Neural crest cell (in vitro differentiated cells): Measurements from ENCODE around the gene FOXF1. TPM values are rescaled to one million over a fixed set of nuclear protein-coding genes. Genes with fewer than 3 reads are reported as not detected.

Source experiments
- DNase-seq: peaks from one replicate; pipeline ENCODE4 v3.0.0; 2021; ENCODE audit warnings: low read depth, mixed read lengths, low spot score
- H3K27ac Mint-ChIP-seq: one replicate; pipeline ENCODE4 v1.8.0; 2021; ENCODE audit warnings: mild to moderate bottlenecking, mixed read lengths; ENCODE audit not compliant: unreplicated experiment
- H3K27me3 Mint-ChIP-seq: 2 replicates; pipeline ENCODE4 v1.8.0; 2021; ENCODE audit warnings: low read depth, mild to moderate bottlenecking, mixed read lengths
- H3K36me3 Mint-ChIP-seq: 2 replicates; pipeline ENCODE4 v1.8.0; 2021; ENCODE audit warnings: low read depth, mild to moderate bottlenecking, mixed read lengths
- H3K4me1 Mint-ChIP-seq: 2 replicates; pipeline ENCODE4 v1.8.0; 2021; ENCODE audit warnings: mixed read lengths
- H3K4me3 Mint-ChIP-seq: one replicate; pipeline ENCODE4 v1.8.0; 2021; ENCODE audit warnings: mild to moderate bottlenecking, mixed read lengths
- H3K9me3 Mint-ChIP-seq: 2 replicates; pipeline ENCODE4 v1.8.0; 2021; ENCODE audit warnings: mixed read lengths
- total RNA-seq: library from RNA; stranded (reverse); gene quantifications from 2 replicates; pipeline ENCODE4 v1.2.1, GENCODE V29; 2021
- TF ChIP-seq, protein P1 (sequence below): fragments of 200-600 bp; sonication (generic); conservative IDR thresholded peaks from 2 replicates; pipeline ENCODE4 v1.5.0; 2021; ENCODE audit warnings: antibody characterized with exemption, mild to moderate bottlenecking

FOXF1 gene
- total RNA-seq, 1 donor from 2014 or later = not detected

DNA sequence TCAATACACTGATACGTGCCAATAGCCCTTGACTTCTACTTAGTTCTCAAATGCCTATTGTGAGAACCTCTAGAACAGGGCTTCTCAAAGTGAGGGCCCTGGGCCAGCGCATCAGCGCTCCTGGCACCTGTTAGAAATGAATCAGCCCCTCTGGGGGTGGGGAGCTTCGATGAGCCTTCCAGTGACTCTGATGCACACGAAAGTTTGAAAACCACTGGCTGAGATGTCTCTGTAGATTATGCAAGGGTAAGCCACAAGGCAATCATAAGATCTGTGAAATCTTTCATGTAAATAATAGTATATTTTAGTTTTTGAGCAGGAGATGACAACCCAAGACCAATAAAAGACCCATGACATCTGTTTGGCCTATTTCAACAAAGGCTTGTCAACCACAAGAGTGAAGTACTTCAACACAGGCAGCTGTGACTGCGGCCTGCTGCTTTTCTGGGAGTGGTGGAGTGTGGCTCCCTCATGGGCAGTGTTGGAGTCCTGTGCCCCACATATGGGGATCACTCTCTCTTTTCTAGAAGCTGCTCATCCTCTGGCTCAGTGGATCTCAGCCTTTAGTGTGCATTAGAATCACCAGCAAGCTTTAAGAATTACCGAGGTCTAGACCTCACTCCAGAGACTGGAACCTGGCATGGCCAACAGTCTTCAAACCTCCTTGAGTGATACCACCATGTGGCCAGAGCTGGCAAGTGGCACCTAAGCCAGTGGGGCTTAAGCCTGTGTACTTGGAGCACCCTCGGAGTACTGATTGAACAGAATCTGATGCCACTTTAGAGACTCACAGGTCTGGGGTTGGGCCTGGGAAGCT lies 39.0 kb downstream of the FOXF1 start:
- Mint-ChIP-seq H3K4me3 (no peak overlapping the region), H3K27me3 (no peaks in the 10 kb centered on the region), H3K27ac (no peak overlapping the region), H3K9me3 (no peaks in the 10 kb centered on the region), H3K4me1 (peaks cover 16% of the 10 kb centered on the region), H3K36me3 (peaks cover 3% of the 10 kb centered on the region)
- TF ChIP-seq, protein P1, sequence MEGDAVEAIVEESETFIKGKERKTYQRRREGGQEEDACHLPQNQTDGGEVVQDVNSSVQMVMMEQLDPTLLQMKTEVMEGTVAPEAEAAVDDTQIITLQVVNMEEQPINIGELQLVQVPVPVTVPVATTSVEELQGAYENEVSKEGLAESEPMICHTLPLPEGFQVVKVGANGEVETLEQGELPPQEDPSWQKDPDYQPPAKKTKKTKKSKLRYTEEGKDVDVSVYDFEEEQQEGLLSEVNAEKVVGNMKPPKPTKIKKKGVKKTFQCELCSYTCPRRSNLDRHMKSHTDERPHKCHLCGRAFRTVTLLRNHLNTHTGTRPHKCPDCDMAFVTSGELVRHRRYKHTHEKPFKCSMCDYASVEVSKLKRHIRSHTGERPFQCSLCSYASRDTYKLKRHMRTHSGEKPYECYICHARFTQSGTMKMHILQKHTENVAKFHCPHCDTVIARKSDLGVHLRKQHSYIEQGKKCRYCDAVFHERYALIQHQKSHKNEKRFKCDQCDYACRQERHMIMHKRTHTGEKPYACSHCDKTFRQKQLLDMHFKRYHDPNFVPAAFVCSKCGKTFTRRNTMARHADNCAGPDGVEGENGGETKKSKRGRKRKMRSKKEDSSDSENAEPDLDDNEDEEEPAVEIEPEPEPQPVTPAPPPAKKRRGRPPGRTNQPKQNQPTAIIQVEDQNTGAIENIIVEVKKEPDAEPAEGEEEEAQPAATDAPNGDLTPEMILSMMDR = no peak
- no peak for DNase-seq

DNA sequence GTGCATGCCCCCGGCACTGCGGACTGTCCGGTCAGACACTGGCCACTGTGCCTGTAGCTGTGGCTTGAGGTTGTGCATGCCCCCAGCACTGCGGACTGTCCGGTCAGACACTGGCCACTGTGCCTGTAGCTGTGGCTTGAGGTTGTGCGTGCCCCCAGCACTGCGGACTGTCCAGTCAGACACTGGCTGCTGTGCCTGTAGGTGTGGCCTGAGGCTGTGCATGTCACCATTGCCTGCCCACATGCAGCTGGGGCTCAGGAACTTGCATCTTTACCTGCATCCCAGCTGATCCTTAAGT lies 39.5 kb downstream of the FOXF1 start:
- TF ChIP-seq, protein P1 = no peak
- H3K9me3 Mint-ChIP-seq = no peaks in the 10 kb centered on the region
- H3K4me1 Mint-ChIP-seq = peaks cover 18% of the 10 kb centered on the region
- H3K4me3 Mint-ChIP-seq = no peak overlapping the region
- no peaks in the 10 kb centered on the region for H3K27me3 Mint-ChIP-seq
- H3K36me3 Mint-ChIP-seq = no peaks in the 10 kb centered on the region
- H3K27ac Mint-ChIP-seq = no peak overlapping the region
- no peak for DNase-seq

DNA sequence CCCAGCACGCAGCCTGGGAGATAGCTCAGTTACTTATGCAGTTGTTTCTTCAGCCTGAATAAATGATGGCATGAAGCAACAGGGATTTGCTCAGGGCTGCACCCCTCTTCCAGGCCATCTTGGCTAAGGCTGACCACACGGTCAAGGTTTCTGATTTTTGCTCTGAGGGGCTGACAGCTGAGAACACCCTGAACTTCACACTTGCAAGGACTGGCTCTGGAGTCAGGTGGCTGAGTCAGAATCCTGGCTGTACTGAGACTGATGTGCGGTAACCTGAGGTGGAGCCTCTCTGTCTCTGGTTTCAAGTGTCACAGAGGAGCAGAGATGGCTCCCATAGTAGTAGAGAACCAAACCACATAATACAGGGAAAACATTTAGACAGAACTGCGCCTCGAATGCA lies 40.0 kb downstream of the FOXF1 start:
- Mint-ChIP-seq H3K27ac (no peak overlapping the region), H3K9me3 (no peaks in the 10 kb centered on the region), H3K36me3 (no peaks in the 10 kb centered on the region), H3K4me3 (no peak overlapping the region), H3K4me1 (peaks cover 18% of the 10 kb centered on the region), H3K27me3 (no peaks in the 10 kb centered on the region)
- DNase-seq = no peak
- TF ChIP-seq, protein P1 = no peak

DNA sequence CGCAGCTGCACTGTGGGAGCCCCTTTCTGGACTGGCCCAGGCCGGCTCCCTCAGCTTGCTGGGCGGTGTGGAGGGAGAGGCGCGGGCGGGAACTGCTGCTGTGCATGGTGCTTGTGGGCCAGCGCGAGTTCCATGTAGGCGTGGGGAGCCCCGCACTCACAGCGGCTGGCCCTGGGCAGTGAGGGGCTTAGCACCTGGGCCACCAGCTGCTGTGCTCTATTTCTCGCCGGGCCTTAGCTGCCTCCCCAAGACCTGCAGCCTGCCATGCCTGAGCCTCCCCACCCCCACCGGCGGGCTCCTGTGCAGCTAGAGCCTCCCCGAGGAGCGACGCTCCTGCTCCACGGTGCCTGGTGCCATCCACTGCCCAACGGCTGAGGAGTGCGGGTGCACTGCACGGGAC lies 43.0 kb downstream of the FOXF1 start:
- no peak overlapping the region for H3K27ac Mint-ChIP-seq
- no peak for DNase-seq
- no peaks in the 10 kb centered on the region for H3K36me3 Mint-ChIP-seq
- H3K9me3 Mint-ChIP-seq = no peaks in the 10 kb centered on the region
- H3K4me1 Mint-ChIP-seq = peaks cover 18% of the 10 kb centered on the region
- TF ChIP-seq, protein P1 = no peak
- peaks cover 11% of the 10 kb centered on the region for H3K27me3 Mint-ChIP-seq
- H3K4me3 Mint-ChIP-seq = peak overlapping the region; percentile 87

DNA sequence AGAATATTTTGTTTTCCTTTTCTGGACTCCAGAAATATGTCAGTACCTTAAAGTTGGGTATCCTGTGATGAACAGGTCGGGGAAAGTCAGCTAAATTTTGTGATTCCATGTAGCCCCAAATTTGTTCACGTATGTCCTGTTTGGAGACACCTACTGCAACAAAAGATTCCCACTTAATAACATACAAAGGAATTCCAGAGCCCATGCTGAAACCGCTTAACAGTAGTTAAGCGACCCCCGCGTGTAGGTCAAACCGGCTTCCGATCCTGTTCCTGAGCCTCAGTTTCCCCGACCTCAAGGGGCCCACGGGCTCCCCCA lies 44.2 kb downstream of the FOXF1 start:
- Mint-ChIP-seq H3K4me3 (peak overlapping the region; percentile 87), H3K27me3 (peaks cover 15% of the 10 kb centered on the region), H3K27ac (peak overlapping the region; percentile 95), H3K4me1 (peaks cover 18% of the 10 kb centered on the region), H3K36me3 (no peaks in the 10 kb centered on the region), H3K9me3 (no peaks in the 10 kb centered on the region)
- no peak for DNase-seq
- TF ChIP-seq, protein P1 = no peak
